Heart left ventricle (tissue), 16 donors: ENCODE results near the gene TECPR2. TPM values are rescaled to one million over a fixed set of nuclear protein-coding genes. Genes with fewer than 3 reads are reported as not detected.

Experiments used
- ATAC-seq, 4 donors: fragments of 200-7000 bp; cut with Tn5 transposase; one replicate each; pipeline ENCODE4 v1.9.1; 2020 to 2022; ENCODE audit warnings: moderate library complexity in 4 of 4, mild to moderate bottlenecking in 3 of 4, moderate number of reproducible peaks in 1 of 4
- DNase-seq, 5 donors: peaks; one replicate each; pipeline ENCODE4 v3.0.0-alpha.2; 2020
- H3K27ac ChIP-seq, 12 donors: fragments of 200-600 bp; sonication (generic) in 4 of 12; one replicate each; pipeline versions ENCODE4 v1.5.0 to v1.8.0; 2016 to 2022; ENCODE audit warnings: mild to moderate bottlenecking in 2 of 12
- H3K27me3 ChIP-seq, 9 donors: fragments of 200-600 bp; sonication (generic) in 2 of 9; one replicate each; pipeline versions ENCODE4 v1.5.1 to v1.8.0; 2016 to 2022; ENCODE audit warnings: mild to moderate bottlenecking in 3 of 9
- H3K36me3 ChIP-seq, 9 donors: fragments of 200-600 bp; sonication (generic) in 2 of 9; one replicate each; pipeline versions ENCODE4 v1.5.0 to v1.8.0; 2018 to 2022; ENCODE audit warnings: mild to moderate bottlenecking in 2 of 9
- H3K4me1 ChIP-seq, 12 donors: fragments of 200-600 bp; sonication (generic) in 4 of 12; one replicate each; pipeline versions ENCODE4 v1.5.0 to v1.8.0; 2016 to 2022; ENCODE audit warnings: mild to moderate bottlenecking in 3 of 12
- H3K4me3 ChIP-seq, 12 donors: fragments of 200-600 bp; sonication (generic) in 4 of 12; one replicate each; pipeline versions ENCODE4 v1.5.0 to v1.8.0; 2017 to 2022; ENCODE audit warnings: mild to moderate bottlenecking in 9 of 12, moderate library complexity in 4 of 12
- H3K9me3 ChIP-seq, 12 donors: fragments of 200-600 bp; sonication (generic) in 4 of 12; one replicate each; pipeline versions ENCODE4 v1.5.0 to v1.8.0; 2016 to 2022; ENCODE audit warnings: mild to moderate bottlenecking in 1 of 12
- POLR2A ChIP-seq, 2 donors: fragments of 450-650 bp; IDR thresholded peaks; one replicate each; pipeline ENCODE4 v1.6.1; 2017; ENCODE audit warnings: antibody characterized with exemption in 2 of 2, mild to moderate bottlenecking in 2 of 2, moderate library complexity in 2 of 2
- WGBS, 4 donors: extraction: QIAGEN DNeasy Blood & Tissue Kit in 2 of 4; methylation state at CpG; one replicate each; pipeline versions ENCODE4 v1.1.5 to v1.1.7; 2013 to 2018; 5-methylcytosine and 5-hydroxymethylcytosine counted together
- intact Hi-C, 10 donors: fragments of 100-400 bp; cut with DNase I; formaldehyde crosslinking; loops; one replicate each; pipeline versions ENCODE4 v1.11.1 to v1.14.2; 2022
- polyA plus RNA-seq, 2 donors: library from polyadenylated mRNA; stranded (reverse); fragments of 200-250 nt; gene quantifications; one replicate each; pipeline ENCODE4 v1.2.3, GENCODE V29; 2013
- total RNA-seq, 9 donors: library from RNA; depleted of rRNA in 2 of 9; stranded (reverse); fragments of >200 nt in 2 of 9; fragmentation: NEBNext Ultra II Directional in 3 of 9; extraction: Animal tissue kit (Norgen Biotek cat#: 25700) in 3 of 9; gene quantifications; one replicate each; pipeline versions ENCODE4 v1.1.0 to v1.2.4, GENCODE V29; 2016 to 2023
- TF ChIP-seq, protein P1 (sequence below), 12 donors: fragments of 200-600 bp; sonication (generic) in 4 of 12; IDR thresholded peaks; one replicate each; pipeline versions ENCODE4 v1.5.0 to v1.8.0; 2018 to 2022; ENCODE audit warnings: antibody characterized with exemption in 12 of 12, mild to moderate bottlenecking in 5 of 12
- donor health status: ischemic (EF 13 %, LVEDD 7.1; RV severe dilation, severe dysfunction).
- donor health status: healthy with polysubstance abuse.
- donor health status: DM: no; HTN: yes; CAD: no.
- donor health status: DM: no; HTN: no; CAD: no.
- donor health status: ischemic (EF 25% LVEDD 6.9; RV normal size, moderate dysfunction).
- donor health status: ischemic (EF 25% LVEDD 5.7; RV mildly dilated, moderate dysfunction).
- donor health status: healthy.
- donor health status: DM: yes; HTN: yes; CAD: no.
- donor health status: ischemic (EF 35%, LVEDD 5.7; RV mildly dilated, moderate dysfunction).
- donor health status: nonischemic (EF 11% LVEDD 7.7; RV severe dilation, severe dysfunction).
- donor health status: DM: yes; HTN: yes; CAD: no.
- donor health status: PGD.
- donor health status: ischemic (EF 29% LVEDD 5.4; RV normal size, mild dysfunction).
- donor health status: nonischemic (EF 23%, LVEDD 6.1; RV moderate dilation, normal function).

Gene TECPR2
- total and polyA plus RNA-seq, 11 donors = 9.9 to 30.6 (median 22.3) TPM

DNA sequence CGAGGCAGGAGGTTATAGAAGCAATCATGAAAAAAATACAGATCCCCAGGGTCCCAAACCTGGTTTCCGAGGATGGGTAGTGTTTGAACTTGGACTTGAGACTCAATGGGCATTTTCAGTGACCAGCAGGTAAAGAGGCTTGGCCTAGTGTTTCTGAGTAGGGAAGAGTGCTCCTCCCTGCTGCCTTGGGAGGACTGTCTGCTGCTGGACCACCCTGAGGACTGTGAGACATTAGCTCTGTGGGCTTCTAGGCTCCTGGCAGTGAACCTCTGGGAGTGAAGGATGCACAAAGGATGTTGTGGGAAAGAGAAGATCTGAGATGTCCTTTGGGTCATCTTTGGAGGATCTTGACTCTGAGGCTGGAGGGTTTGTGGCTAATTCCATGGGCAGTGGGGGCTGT is 116.4 kb downstream of the TECPR2 start:
- Histone ChIP-seq H3K27ac (peak overlapping the region in 6 of 12 donors; percentile 64 to 74 (median 71)), H3K4me1 (peaks cover 0 to 25% (median 14%) of the 10 kb centered on the region in 12 donors), H3K4me3 (no peak overlapping the region), H3K36me3 (peaks cover 0 to 8% (median 0%) of the 10 kb centered on the region in 9 donors), H3K27me3 (no peaks in the 10 kb centered on the region), H3K9me3 (peaks cover 0 to 7% (median 0%) of the 10 kb centered on the region in 12 donors)
- WGBS, 4 donors = 94 to 98% (median 98%) methylated on average over 2 of the region's 2 CpGs
- no peak for TF ChIP-seq POLR2A (IDR thresholded peaks at IDR 0.05)
- TF ChIP-seq, protein P1, sequence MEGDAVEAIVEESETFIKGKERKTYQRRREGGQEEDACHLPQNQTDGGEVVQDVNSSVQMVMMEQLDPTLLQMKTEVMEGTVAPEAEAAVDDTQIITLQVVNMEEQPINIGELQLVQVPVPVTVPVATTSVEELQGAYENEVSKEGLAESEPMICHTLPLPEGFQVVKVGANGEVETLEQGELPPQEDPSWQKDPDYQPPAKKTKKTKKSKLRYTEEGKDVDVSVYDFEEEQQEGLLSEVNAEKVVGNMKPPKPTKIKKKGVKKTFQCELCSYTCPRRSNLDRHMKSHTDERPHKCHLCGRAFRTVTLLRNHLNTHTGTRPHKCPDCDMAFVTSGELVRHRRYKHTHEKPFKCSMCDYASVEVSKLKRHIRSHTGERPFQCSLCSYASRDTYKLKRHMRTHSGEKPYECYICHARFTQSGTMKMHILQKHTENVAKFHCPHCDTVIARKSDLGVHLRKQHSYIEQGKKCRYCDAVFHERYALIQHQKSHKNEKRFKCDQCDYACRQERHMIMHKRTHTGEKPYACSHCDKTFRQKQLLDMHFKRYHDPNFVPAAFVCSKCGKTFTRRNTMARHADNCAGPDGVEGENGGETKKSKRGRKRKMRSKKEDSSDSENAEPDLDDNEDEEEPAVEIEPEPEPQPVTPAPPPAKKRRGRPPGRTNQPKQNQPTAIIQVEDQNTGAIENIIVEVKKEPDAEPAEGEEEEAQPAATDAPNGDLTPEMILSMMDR (IDR thresholded peaks at IDR 0.05) = no peak
- no peak for DNase-seq
- intact Hi-C loops = no loop called here
- ATAC-seq = no peak

- DNase-seq = peak; percentile 55 to 83 (median 76)
- peaks cover 0 to 21% (median 14%) of the 10 kb centered on the region in 12 donors for H3K4me1 ChIP-seq
- TF ChIP-seq, protein P1 (IDR thresholded peaks at IDR 0.05) = no peak
- no peak for TF ChIP-seq POLR2A (IDR thresholded peaks at IDR 0.05)
- H3K27ac ChIP-seq = peak overlapping the region; percentile 3 to 74 (median 54)
- WGBS, 4 donors = 9 to 33% (median 26%) methylated on average over 5 to 7 of the region's 7 CpGs
- H3K4me3 ChIP-seq = peak overlapping the region in 6 of 12 donors; percentile 14 to 26 (median 18)
- intact Hi-C loops = no loop called here
- peaks cover 0 to 8% (median 0%) of the 10 kb centered on the region in 9 donors for H3K36me3 ChIP-seq
- peak; percentile 34 to 55 (median 50) for ATAC-seq
- no peaks in the 10 kb centered on the region for H3K27me3 ChIP-seq
- H3K9me3 ChIP-seq = peaks cover 0 to 7% (median 0%) of the 10 kb centered on the region in 12 donors
Observed at GRCh38 chr14:102479777-102480176, 117.0 kb downstream of the TECPR2 start.

DNA sequence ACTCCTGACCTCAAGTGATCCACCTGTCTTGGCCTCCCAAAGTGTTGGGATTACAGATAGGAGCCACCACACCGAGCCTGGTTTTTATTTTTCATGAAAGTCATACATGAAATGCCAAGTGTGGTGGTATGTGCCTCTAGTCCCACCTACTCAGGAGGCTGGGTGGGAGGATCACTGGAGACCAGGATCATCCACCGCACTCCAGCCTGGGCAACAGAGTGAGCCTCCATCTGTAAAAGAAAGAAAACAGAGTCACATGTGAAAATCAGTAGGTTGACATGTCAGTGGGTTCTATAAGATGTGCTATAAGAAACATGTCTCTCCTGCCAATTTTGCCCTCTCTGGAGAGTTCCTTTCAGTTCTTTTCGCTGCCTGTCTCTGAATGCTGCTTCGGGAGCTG is 118.6 kb downstream of the TECPR2 start:
- intact Hi-C loops = no loop called here
- no peak for DNase-seq
- WGBS, 4 donors = 91 to 96% (median 95%) methylated on average over 4 of the region's 4 CpGs

DNA sequence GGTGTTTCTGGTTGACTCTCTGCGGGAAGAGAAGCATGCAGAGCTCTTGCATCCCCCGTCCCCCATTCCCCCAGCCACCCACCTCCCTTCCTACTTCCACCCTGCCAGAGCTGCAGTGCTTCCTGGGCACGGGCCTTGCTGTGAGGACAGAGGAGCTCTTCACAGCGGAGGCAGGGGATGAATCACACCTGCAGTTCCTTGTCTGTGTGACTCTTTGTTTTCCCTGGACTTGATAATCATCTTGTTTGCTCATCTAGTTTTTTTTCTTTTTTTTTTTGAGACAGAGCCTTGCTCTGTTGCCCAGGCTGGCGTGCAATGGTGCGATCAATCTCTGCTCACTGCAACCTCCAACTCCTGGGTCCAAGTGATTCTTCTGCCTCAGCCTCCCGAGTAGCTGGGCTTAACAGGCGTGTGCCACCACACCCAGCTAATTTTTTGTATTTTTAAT is 119.1 kb downstream of the TECPR2 start:
- Histone ChIP-seq H3K9me3 (peaks cover 0 to 7% (median 0%) of the 10 kb centered on the region in 12 donors), H3K4me3 (no peak overlapping the region), H3K4me1 (peaks cover 0 to 16% (median 8%) of the 10 kb centered on the region in 12 donors), H3K27me3 (no peaks in the 10 kb centered on the region), H3K27ac (no peak overlapping the region), H3K36me3 (peaks cover 0 to 8% (median 0%) of the 10 kb centered on the region in 9 donors)
- no peak for ATAC-seq
- intact Hi-C loops = no loop called here
- no peak for DNase-seq
- no peak for TF ChIP-seq POLR2A (IDR thresholded peaks at IDR 0.05)
- TF ChIP-seq, protein P1 (IDR thresholded peaks at IDR 0.05) = no peak
- 92 to 97% (median 94%) methylated on average over 8 of the region's 8 CpGs for WGBS, 4 donors

More for the DNA sequence above, 118.6 kb downstream of the TECPR2 start:
- TF ChIP-seq POLR2A (IDR thresholded peaks at IDR 0.05) = no peak
- TF ChIP-seq, protein P1 (IDR thresholded peaks at IDR 0.05) = no peak
- Histone ChIP-seq H3K36me3 (peaks cover 0 to 8% (median 0%) of the 10 kb centered on the region in 9 donors), H3K27ac (no peak overlapping the region), H3K4me3 (no peak overlapping the region), H3K9me3 (peaks cover 0 to 7% (median 0%) of the 10 kb centered on the region in 12 donors), H3K27me3 (no peaks in the 10 kb centered on the region), H3K4me1 (peaks cover 0 to 14% (median 7%) of the 10 kb centered on the region in 12 donors)
- ATAC-seq = no peak
